Airway epithelial cell (primary cell): Measurements from ENCODE around the gene RGR. TPM values are rescaled to one million over a fixed set of nuclear protein-coding genes. Genes with fewer than 3 reads are reported as not detected.

Experiments used
- total RNA-seq: library from RNA; depleted of rRNA; stranded (reverse); fragments of >200 nt; gene quantifications from 2 replicates; pipeline ENCODE4 v1.2.3, GENCODE V29; 2015

RGR gene, protein sequence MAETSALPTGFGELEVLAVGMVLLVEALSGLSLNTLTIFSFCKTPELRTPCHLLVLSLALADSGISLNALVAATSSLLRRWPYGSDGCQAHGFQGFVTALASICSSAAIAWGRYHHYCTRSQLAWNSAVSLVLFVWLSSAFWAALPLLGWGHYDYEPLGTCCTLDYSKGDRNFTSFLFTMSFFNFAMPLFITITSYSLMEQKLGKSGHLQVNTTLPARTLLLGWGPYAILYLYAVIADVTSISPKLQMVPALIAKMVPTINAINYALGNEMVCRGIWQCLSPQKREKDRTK
- total RNA-seq, result not detected in 2 replicates

DNA sequence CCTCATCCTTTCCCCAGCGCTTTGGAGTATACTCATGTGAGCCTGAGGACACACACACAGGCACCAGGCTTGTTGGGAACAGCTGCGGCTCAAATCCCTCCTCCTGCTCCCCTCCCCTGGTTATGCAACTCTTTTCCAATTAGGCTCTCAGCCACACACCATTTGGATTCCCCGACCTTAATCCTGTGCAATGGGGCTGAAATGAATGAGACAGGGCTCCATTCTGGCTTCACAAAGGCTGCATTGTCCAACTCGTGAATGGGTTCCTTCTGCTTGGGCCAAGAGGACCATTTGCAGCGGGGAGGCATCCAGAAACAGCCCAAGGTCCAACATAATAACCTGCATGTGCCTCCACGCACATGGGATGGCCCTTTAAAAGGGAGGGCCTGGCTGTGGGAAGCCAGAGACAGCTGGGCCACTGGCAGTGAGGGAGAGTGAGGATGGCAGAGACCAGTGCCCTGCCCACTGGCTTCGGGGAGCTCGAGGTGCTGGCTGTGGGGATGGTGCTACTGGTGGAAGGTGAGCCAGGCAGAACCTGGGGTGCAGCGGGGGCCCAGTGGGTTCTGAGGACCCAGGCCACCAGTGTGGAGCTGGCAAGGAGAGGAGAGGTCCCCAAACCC is at the start of gene RGR:
TSS of gene RGR (plus strand) at position 403 of the 620 bp plus-strand sequence. CDS start at position 441, 38 bp downstream.

DNA sequence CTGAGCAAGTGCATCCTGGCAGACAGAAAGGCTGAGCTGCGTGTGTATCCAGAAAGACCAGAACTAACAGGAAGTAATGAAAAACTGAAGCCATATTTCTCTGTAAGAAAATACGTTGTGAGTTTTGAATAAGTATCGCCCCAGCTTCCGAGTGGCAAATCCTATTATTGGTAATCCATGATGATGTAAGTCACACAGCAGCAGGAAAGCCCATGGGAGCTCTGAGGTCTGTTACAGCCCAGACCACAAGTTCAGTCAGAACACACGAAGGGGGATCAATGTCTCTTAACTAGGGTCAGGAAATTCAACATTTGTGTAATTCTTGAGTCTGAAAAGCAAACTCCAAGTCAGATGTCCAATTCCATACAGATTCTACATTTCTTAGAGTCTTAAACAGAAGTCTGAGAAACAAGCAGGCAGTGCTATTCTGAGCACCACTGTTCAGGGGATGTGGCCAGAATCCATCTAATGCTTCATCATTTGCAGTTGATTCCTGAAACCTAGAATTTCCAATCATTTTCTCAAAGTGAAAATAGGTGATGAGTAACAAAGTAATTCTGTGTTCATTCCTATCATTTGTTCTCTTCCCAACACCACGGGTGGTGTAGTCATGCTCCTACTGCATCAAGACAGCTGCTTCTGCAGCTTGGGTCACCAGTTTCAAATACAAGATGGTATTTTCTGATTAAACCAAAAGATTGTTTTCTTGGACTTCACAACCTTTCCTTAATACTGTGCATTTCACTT is 19.3 kb upstream of the RGR start, which contains the start of gene LRIT2:
TSS of gene LRIT2 (minus strand) at position 118 of the 747 bp plus-strand sequence. CDS start at position 94, 24 bp downstream.

DNA sequence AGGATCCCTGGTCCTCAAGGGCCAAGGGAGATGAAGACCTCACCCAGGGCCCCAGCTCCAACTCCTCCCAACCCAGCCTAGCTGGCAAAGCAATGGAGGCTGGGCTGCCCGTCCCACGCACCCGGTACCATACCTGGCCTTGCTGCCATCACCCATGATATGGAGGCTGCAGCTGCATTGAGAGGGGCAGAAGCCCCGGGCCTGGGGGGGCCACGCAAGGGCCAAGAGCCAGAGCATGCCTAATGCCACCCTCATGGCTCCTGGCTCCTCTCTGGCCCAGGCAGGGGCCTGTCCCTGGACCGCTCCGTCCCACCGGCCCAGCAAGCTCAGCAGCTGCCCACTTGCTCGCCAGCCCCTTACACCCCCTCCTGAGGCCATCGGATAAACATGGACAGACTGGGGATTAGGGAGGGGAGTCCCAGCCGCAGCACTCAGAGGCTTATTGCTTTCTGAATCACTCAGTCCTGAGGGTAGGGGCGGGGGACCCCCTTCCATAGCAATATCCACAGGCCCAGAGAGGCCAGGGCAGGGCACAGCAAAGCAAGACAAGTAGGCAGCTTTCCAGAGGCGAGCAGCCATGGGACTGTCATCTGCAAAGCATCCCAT is 3.6 kb upstream of the RGR start, which contains the start of gene LRIT1:
TSS of gene LRIT1 (minus strand) at position 362 of the 606 bp plus-strand sequence. CDS start at position 255, 107 bp downstream.

Other genes with a start within 250 kb of the RGR start
- 151 and 159 TPM in 2 replicates for gene GHITM, start 105.5 kb upstream of the RGR start, total RNA-seq
- gene GPR15LG, start 71.3 kb upstream of the RGR start, total RNA-seq, result 44.5 and 87.7 TPM in 2 replicates
- gene CDHR1, start 50.5 kb upstream of the RGR start, total RNA-seq, result 1.5 and 3.9 TPM in 2 replicates
- gene LRIT2, start 19.5 kb upstream of the RGR start, total RNA-seq, result not detected in 2 replicates
- not detected in 2 replicates for gene LRIT1, start 3.5 kb upstream of the RGR start, total RNA-seq
- 13.8 and 18.4 TPM in 2 replicates for gene CCSER2, start 83.5 kb downstream of the RGR start, total RNA-seq